Retinal pigment epithelial cell (primary cell): ENCODE measurements around the gene PTPRN2.

Source experiments
- DNase-seq: peaks from one replicate; pipeline ENCODE4 v3.0.0-alpha.2; 2010; ENCODE audit warnings: low read depth
- H3K4me3 ChIP-seq: 2 replicates; pipeline ENCODE4 v1.5.1; 2011; ENCODE audit warnings: mild to moderate bottlenecking, low read length, control low read depth, moderate library complexity
- CTCF ChIP-seq: conservative IDR thresholded peaks from 2 replicates; pipeline ENCODE4 v1.5.1; 2011; ENCODE audit warnings: low read depth, low read length, control low read depth, inconsistent platforms

PTPRN2 gene

GRCh38 chr7:158244430-158244829 lies 343.2 kb downstream of the PTPRN2 start:
- no peak overlapping the region for H3K4me3 ChIP-seq
- no peak for DNase-seq
- TF ChIP-seq CTCF, result no peak

GRCh38 chr7:158241919-158242318 lies 345.7 kb downstream of the PTPRN2 start:
- DNase-seq, result no peak
- TF ChIP-seq CTCF, result no peak

GRCh38 chr7:158240801-158241200 lies 346.8 kb downstream of the PTPRN2 start:
- no peak for TF ChIP-seq CTCF
- H3K4me3 ChIP-seq, result no peak overlapping the region
- DNase-seq, result no peak

More at GRCh38 chr7:158241919-158242318, 345.7 kb downstream of the PTPRN2 start:
- no peak overlapping the region for H3K4me3 ChIP-seq

GRCh38 chr7:158239290-158239981 lies 348.2 kb downstream of the PTPRN2 start:
- DNase-seq, result no peak
- no peak overlapping the region for H3K4me3 ChIP-seq
- no peak for TF ChIP-seq CTCF

GRCh38 chr7:158238616-158239289 lies 348.9 kb downstream of the PTPRN2 start:
- DNase-seq, result no peak
- no peak for TF ChIP-seq CTCF
- no peak overlapping the region for H3K4me3 ChIP-seq

- no peak overlapping the region for H3K4me3 ChIP-seq
- TF ChIP-seq CTCF, result no peak
- DNase-seq, result no peak
Observed at GRCh38 chr7:158237672-158238335, 349.8 kb downstream of the PTPRN2 start.

- no peak for DNase-seq
- H3K4me3 ChIP-seq, result no peak overlapping the region
- TF ChIP-seq CTCF, result no peak
Observed at GRCh38 chr7:158236400-158236799, 351.2 kb downstream of the PTPRN2 start.
